D721Med (cell line): ENCODE data around the gene SLC29A3.

Source experiments
- DNase-seq: peaks from one replicate; pipeline ENCODE4 v3.0.0; 2011; ENCODE audit warnings: low spot score; ENCODE audit not compliant: insufficient read length
- FAIRE-seq: peaks from 2 replicates; lab custom pipeline; 2011; peaks lifted over from hg19 to GRCh38; lab: Jason Lieb, UNC
- CTCF ChIP-seq: IDR thresholded peaks from 2 replicates; pipeline ENCODE4 v1.5.1; 2012; ENCODE audit warnings: mild to moderate bottlenecking, control low read depth; ENCODE audit not compliant: insufficient read depth; ENCODE audit errors: missing control alignments

The SLC29A3 gene

GRCh38 chr10:71396084-71396710, 77.1 kb downstream of the SLC29A3 start:
- FAIRE-seq (no peak), DNase-seq (peak; percentile 70)
- TF ChIP-seq CTCF = peak; percentile 53

- FAIRE-seq (no peak), DNase-seq (no peak)
- TF ChIP-seq CTCF = no peak
Measured at GRCh38 chr10:71396711-71397295, 77.7 kb downstream of the SLC29A3 start, which contains the start of gene CDH23. Gene CDH23, plus strand, starts transcription at chr10:71396920. Its CDS starts 42,912 bp downstream, at chr10:71439832.

- FAIRE-seq = no peak
- no peak for TF ChIP-seq CTCF
- DNase-seq = no peak
Measured at GRCh38 chr10:71397296-71398212, 78.5 kb downstream of the SLC29A3 start.

- FAIRE-seq (no peak), DNase-seq (no peak)
- TF ChIP-seq CTCF = no peak
Measured at GRCh38 chr10:71398976-71399375, 79.9 kb downstream of the SLC29A3 start.

GRCh38 chr10:71399946-71400345, 80.9 kb downstream of the SLC29A3 start:
- FAIRE-seq (no peak), DNase-seq (no peak)
- TF ChIP-seq CTCF = no peak

GRCh38 chr10:71401056-71401455, 82.0 kb downstream of the SLC29A3 start:
- no peak for DNase-seq
- TF ChIP-seq CTCF = no peak
- FAIRE-seq = no peak
